Erythroblast (primary cell): ENCODE measurements around the gene YAP1.

Experiments used
- GATA1 ChIP-seq: IDR thresholded peaks from 2 replicates; pipeline ENCODE4 v1.6.1; 2011; ENCODE audit warnings: low read depth, mild to moderate bottlenecking, control low read depth, low read length, moderate library complexity
- POLR2A ChIP-seq: IDR thresholded peaks from 2 replicates; pipeline ENCODE4 v1.6.1; 2011; ENCODE audit warnings: mild to moderate bottlenecking, low read length

DNA sequence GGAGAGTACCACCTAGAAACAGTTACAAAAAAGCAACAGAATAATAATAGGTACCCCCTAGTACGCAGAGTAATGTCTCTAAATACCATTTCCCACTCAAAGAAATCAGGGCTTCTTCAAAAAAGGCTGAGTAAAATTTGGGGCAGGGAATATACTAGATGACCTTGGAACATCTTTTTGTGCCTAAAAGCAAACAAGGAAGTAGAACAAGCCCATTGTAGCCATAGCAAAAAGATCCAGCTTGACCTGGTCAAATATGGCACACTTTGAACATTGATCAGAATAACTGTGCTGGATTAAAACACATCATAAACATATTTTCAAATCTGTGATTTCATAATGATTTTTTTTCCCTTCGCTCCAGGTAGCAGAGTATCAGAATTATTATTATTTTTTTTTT, 91.5 kb downstream of the YAP1 start:
- TF ChIP-seq POLR2A (no peak), GATA1 (no peak)
